ENCODE results near the gene RBCK1.
"Not testable (repeated sequence)": the region's sequence is repeated elsewhere in the genome, so short reads cannot be mapped to it uniquely, and the experiment has no call there.

The RBCK1 gene

GRCh38 chr20:376089-376488 is 32.0 kb upstream of the RBCK1 start:
- no peak for DNase-seq

- DNase-seq: no peak
These were observed 31.3 kb upstream of the RBCK1 start for GRCh38 chr20:376750-377149.

GRCh38 chr20:377578-377977 is 30.5 kb upstream of the RBCK1 start:
- DNase-seq: not testable (repeated sequence)

GRCh38 chr20:378961-379336 is 29.1 kb upstream of the RBCK1 start:
- DNase-seq: no peak

DNA sequence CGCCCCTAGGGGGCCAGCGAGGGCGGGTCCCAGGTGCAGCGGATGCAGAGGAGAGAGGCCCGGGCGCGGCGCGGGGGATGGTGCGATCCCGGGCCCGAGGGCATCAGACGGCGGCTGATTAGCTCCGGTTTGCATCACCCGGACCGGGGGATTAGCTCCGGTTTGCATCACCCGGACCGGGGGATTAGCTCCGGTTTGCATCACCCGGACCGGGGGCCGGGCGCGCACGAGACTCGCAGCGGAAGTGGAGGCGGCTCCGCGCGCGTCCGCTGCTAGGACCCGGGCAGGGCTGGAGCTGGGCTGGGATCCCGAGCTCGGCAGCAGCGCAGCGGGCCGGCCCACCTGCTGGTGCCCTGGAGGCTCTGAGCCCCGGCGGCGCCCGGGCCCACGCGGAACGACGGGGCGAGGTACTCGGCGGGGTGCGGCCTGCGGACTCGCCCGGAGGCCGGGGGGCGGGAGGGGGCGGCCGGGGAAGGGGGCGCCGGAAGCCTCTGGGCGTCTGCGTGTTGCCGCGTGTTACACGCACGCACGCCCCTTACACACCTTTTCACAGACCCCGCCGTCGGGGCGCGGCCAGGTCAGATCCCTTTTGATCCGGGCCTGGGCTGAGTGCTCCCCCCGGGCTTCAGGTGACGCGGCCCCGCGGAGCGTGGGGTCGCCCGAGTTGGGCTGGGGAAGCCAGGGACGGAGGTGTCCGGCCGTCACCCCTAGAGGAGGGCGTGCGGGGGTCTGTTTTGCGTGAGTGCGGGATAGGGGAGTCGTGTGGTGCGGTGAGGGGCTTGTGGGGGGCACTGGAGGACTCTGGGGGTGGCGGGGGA is 27.1 kb upstream of the RBCK1 start:
- peak; percentile 93 for DNase-seq

- peak; percentile 94 for DNase-seq
These were observed 26.4 kb upstream of the RBCK1 start for GRCh38 chr20:381581-382290.

DNA sequence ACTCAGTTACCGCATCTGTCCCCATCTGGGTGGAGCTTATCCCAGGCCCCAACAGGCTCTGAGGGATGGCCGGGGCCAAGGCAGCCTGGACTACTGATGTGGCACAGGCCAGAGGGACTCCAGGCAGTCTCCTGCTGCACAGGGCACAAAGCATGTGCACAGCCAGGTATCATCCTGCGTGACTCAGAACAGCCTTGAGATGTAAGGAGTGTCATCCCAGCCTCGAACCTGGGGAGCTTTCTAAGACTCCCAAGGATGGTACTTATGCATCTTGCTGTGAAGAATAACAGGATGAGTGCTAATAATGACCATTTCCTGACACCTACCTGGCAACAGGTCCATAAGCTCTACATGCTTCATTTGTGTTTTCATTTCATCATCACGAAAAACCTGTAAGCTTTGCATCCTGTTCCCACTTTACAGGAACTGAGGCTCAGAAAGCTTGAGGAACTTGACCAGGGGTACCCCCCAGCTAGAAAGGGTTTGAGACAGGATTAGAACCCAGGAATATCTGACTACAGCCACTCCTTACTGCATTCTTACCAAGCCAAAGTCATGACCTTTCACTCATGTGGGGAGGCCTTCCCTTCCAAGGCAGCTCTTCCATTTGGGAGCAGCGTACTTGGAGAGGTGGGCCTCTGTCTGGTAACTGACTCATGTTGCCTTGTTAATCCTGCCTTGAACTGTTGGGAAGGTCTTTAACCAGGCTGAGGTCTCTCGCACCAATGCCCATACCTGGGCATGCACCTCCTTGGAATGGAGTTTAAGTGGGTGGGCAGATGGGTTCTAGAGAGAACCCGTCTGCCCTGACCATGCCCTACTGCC is 25.6 kb upstream of the RBCK1 start:
- DNase-seq: peak; percentile 68

DNA sequence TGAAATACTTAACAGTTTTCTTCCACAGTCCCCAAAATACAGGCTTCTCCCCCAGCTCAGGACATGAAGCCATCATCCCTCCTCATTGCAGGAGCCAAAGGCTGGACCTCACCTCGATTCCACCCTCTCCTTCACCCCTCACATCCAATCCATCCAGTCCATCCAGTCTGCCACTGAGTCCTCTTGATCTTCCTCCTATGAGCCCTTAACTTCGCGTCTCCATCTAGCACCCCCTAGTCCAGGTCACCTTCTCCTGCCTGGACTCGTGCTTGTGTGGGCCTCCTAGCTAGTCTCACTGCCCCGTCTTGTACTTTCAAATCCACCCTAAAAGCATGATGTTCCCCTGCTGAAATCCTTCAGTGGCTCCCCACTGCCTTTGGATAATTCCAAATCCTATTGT is 24.2 kb upstream of the RBCK1 start:
- DNase-seq: no peak

GRCh38 chr20:384723-385122 is 23.4 kb upstream of the RBCK1 start:
- no peak for DNase-seq

GRCh38 chr20:385448-385847 is 22.7 kb upstream of the RBCK1 start:
- DNase-seq: no peak

DNA sequence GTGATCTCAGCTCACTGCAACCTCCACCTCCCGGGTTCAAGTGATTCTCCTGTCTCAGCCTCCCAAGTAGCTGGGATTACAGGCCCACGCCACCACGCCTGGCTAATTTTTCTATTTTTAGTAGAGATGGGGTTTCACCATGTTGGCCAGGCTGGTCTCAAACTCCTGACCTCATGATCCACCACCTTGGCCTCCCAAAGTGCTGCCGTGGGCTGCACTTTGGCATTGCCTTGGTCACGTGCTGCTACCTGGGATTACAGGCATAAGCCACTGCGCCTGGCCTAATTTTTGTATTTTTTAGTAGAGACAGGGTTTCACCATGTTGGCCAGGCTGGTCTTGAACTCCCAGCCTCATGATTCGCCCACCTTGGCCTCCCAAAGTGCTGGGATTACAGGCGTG is 21.5 kb upstream of the RBCK1 start:
- not testable (repeated sequence) for DNase-seq

GRCh38 chr20:387520-387919 is 20.6 kb upstream of the RBCK1 start:
- no peak for DNase-seq

- no peak for DNase-seq
These were observed 19.8 kb upstream of the RBCK1 start for GRCh38 chr20:388034-388994.

DNA sequence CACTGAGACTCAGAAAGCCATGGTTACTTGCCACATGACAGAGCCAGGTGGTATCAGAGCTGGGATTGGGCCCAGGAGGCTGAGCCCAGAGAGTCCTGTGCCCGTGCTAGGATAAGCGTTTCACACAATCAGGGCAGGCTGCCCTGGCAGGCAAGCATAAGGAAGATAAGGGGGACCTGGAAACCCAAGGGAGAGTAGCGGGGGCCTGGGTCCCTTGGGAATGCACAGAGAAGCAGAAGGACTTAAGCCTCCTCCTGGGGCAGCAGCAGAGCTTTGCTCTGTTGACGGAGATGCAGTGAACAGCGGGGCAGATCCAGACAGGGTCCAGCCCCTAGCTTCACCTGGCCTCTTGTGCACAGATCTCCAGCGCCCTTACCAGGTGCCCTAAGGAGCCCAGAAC is 18.9 kb upstream of the RBCK1 start:
- no peak for DNase-seq

GRCh38 chr20:391041-391711 is 16.9 kb upstream of the RBCK1 start:
- no peak for DNase-seq

- not testable (repeated sequence) for DNase-seq
These were observed 14.8 kb upstream of the RBCK1 start for GRCh38 chr20:393296-393695.

DNA sequence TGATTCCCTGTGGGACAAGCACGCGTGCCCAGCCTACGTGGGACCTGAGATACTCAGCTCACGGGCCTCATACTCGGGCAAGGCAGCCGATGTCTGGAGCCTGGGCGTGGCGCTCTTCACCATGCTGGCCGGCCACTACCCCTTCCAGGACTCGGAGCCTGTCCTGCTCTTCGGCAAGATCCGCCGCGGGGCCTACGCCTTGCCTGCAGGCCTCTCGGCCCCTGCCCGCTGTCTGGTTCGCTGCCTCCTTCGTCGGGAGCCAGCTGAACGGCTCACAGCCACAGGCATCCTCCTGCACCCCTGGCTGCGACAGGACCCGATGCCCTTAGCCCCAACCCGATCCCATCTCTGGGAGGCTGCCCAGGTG is 11.9 kb upstream of the RBCK1 start:
- DNase-seq: no peak

- DNase-seq: no peak
These were observed 11.3 kb upstream of the RBCK1 start for GRCh38 chr20:396619-397431.

DNA sequence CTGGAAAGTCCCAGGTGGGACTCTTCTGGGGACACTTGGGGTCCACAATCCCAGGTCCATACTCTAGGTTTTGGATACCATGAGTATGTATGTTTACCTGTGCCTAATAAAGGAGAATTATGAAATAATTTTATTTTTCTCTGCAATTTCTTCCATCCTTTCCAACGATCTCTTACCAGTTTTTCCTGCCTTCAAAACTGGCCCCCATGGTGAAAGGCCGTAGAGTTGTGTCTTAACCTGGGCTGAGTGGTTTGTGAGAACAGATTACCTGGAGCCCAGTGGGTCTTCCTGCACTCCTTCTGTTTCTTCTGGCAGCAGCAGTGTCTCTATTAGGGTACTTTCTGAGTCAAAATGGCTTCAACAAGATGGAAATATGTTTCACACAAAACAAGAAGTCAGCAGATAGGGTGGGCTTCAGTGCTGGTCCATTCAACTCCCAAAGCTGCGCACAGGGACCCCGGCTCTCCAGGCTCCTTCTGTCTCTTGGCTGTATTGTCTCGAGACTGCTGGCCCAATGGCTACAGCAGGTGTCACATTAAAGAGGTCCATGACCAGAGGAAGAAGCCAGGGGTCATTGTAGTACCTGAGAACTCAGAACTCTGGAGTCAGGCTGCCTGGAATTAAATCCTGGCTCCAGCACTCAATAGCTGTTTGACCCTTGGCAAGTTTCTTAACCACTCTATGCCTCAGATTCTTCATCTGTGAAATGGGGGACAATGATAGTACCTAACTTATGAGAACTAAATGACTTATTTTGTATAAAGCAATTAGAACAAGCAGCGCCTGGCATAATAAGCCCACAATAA is 10.5 kb upstream of the RBCK1 start:
- DNase-seq: no peak

DNA sequence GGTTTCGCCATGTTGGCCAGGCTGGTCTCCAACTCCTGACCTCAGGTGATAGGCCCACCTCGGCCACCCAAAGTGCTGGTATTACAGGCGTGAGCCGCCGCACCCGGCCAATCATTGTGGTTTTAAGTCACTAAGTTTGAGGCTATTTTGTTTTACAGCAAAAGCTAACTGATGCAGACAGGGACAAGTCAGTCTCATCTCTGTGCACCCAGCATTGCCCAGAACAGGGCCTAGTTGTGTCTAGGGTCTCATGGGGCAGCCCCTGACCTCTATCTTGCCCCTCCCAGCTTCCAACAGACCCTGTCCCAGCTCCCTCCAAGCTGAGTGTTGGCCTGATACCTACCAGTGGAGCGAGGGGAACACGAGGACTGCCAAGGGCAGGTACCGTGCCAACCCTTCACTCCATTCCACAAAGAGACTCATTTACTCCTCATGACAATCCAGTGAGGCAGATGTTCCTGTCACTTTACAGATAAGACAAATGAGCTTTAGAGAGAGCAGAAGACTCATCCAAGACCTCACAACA is 8.9 kb upstream of the RBCK1 start:
- DNase-seq: no peak
